OCI-LY1 (cell line): ENCODE results near the gene LYZL2.
"Not testable (repeated sequence)": the region's sequence is repeated elsewhere in the genome, so short reads cannot be mapped to it uniquely, and the experiment has no call there.

Experiments
- H2AFZ ChIP-seq: fragments of 200-600 bp; sonication (generic), shearing (Covaris generic); 2 replicates; pipeline ENCODE4 v1.6.0; 2014; ENCODE audit warnings: antibody characterized with exemption, mild to moderate bottlenecking, low read length
- H3F3A ChIP-seq: fragments of 200-600 bp; sonication (generic), shearing (Covaris generic); 2 replicates; pipeline ENCODE4 v1.6.0; 2014; ENCODE audit warnings: mild to moderate bottlenecking, antibody characterized with exemption, low read length, moderate library complexity; ENCODE audit not compliant: insufficient read depth
- H3K27ac ChIP-seq: fragments of 200-600 bp; sonication (generic); 2 replicates; pipeline ENCODE4 v1.5.1; 2014; ENCODE audit warnings: low read length, mixed run types, mild to moderate bottlenecking, low read depth; ENCODE audit not compliant: poor library complexity, severe bottlenecking
- H3K27me3 ChIP-seq: fragments of 200-600 bp; sonication (generic); 2 replicates; pipeline ENCODE4 v1.6.0; 2014; ENCODE audit warnings: antibody characterized with exemption, mild to moderate bottlenecking, low read length, moderate library complexity; ENCODE audit not compliant: insufficient read depth
- H3K36me3 ChIP-seq: fragments of 200-600 bp; sonication (generic); 2 replicates; pipeline ENCODE4 v1.6.1; 2014; ENCODE audit warnings: mild to moderate bottlenecking, antibody characterized with exemption, low read length, moderate library complexity, mixed read lengths; ENCODE audit not compliant: insufficient read depth
- H3K4me1 ChIP-seq: fragments of 200-600 bp; sonication (generic); 2 replicates; pipeline ENCODE4 v1.5.1; 2014; ENCODE audit warnings: mild to moderate bottlenecking, low read length, moderate library complexity; ENCODE audit not compliant: insufficient read depth, severe bottlenecking
- H3K4me2 ChIP-seq: fragments of 200-600 bp; sonication (generic), shearing (Covaris generic); 2 replicates; pipeline ENCODE4 v1.6.1; 2014; ENCODE audit warnings: low read length
- H3K4me3 ChIP-seq: fragments of 200-600 bp; sonication (generic); 2 replicates; pipeline ENCODE4 v1.5.1; 2014; ENCODE audit warnings: low read length, low read depth, mild to moderate bottlenecking, mixed read lengths; ENCODE audit not compliant: poor library complexity, severe bottlenecking
- H3K79me2 ChIP-seq: fragments of 200-600 bp; shearing (Covaris generic); 2 replicates; pipeline ENCODE4 v1.6.1; 2016; ENCODE audit warnings: mixed run types, low read length, mixed read lengths; ENCODE audit not compliant: insufficient read depth
- H3K9ac ChIP-seq: fragments of 200-600 bp; sonication (generic), shearing (Covaris generic); 2 replicates; pipeline ENCODE4 v1.6.1; 2014; ENCODE audit warnings: mild to moderate bottlenecking, low read length, mixed read lengths
- H3K9me2 ChIP-seq: fragments of 200-600 bp; sonication (generic), shearing (Covaris generic); 2 replicates; pipeline ENCODE4 v1.6.1; 2014; ENCODE audit warnings: low read depth, mild to moderate bottlenecking, low read length, mixed read lengths
- H3K9me3 ChIP-seq: fragments of 200-600 bp; shearing (Covaris generic); 2 replicates; pipeline ENCODE4 v1.6.1; 2014; ENCODE audit warnings: low read length, mixed read lengths
- H4K20me1 ChIP-seq: fragments of 200-600 bp; sonication (generic), shearing (Covaris generic); 2 replicates; pipeline ENCODE4 v1.6.0; 2016; ENCODE audit warnings: mild to moderate bottlenecking, low read length; ENCODE audit not compliant: insufficient read depth
- EZH2 ChIP-seq: fragments of 200-600 bp; sonication (generic), shearing (Covaris generic); IDR thresholded peaks from 2 replicates; pipeline ENCODE4 v1.8.0; 2017; ENCODE audit warnings: borderline replicate concordance, mixed run types, mild to moderate bottlenecking, antibody characterized with exemption, low read length, moderate library complexity, mixed read lengths
- TF ChIP-seq, protein P1 (sequence below): fragments of 200-600 bp; sonication (generic), shearing (Covaris generic); IDR thresholded peaks from 2 replicates; pipeline ENCODE4 v1.5.1; 2017; ENCODE audit warnings: mild to moderate bottlenecking, antibody characterized with exemption, low read length, moderate library complexity, mixed read lengths

The LYZL2 gene

DNA sequence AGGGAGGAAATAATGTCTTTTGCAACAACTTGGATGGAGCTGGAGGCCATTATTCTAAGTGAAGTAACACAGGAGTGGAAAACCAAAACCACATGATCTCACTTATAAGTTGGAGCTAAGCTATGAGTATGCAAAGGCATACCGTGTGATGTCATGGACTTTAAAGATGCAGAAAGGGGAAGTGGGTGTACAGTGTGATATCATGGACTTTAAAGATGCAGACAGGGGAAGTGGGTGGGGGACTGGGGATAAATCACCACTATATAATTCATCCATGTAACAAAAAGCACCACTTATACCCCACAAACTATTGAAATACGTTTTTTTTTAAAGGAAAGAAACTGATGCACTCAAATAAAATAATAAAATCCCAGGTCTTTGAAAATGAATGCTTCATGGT, 29.5 kb downstream of the LYZL2 start:
- H3K27ac ChIP-seq = no peak overlapping the region
- H3K4me1 ChIP-seq = no peaks in the 10 kb centered on the region
- H3K9ac ChIP-seq = no peak overlapping the region
- H3K36me3 ChIP-seq = no peaks in the 10 kb centered on the region; the same call in 1 of the 2 replicates
- H4K20me1 ChIP-seq = no peaks in the 10 kb centered on the region
- no peaks in the 10 kb centered on the region for H3K9me3 ChIP-seq
- no peaks in the 10 kb centered on the region for H3K9me2 ChIP-seq
- TF ChIP-seq, protein P1, sequence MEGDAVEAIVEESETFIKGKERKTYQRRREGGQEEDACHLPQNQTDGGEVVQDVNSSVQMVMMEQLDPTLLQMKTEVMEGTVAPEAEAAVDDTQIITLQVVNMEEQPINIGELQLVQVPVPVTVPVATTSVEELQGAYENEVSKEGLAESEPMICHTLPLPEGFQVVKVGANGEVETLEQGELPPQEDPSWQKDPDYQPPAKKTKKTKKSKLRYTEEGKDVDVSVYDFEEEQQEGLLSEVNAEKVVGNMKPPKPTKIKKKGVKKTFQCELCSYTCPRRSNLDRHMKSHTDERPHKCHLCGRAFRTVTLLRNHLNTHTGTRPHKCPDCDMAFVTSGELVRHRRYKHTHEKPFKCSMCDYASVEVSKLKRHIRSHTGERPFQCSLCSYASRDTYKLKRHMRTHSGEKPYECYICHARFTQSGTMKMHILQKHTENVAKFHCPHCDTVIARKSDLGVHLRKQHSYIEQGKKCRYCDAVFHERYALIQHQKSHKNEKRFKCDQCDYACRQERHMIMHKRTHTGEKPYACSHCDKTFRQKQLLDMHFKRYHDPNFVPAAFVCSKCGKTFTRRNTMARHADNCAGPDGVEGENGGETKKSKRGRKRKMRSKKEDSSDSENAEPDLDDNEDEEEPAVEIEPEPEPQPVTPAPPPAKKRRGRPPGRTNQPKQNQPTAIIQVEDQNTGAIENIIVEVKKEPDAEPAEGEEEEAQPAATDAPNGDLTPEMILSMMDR = no peak
- no peak for TF ChIP-seq EZH2
- no peaks in the 10 kb centered on the region for H3K79me2 ChIP-seq
- H3F3A ChIP-seq = no peaks in the 10 kb centered on the region
- H3K4me3 ChIP-seq = no peak overlapping the region
- H3K27me3 ChIP-seq = no peaks in the 10 kb centered on the region
- no peak overlapping the region for H2AFZ ChIP-seq
- no peak overlapping the region for H3K4me2 ChIP-seq

DNA sequence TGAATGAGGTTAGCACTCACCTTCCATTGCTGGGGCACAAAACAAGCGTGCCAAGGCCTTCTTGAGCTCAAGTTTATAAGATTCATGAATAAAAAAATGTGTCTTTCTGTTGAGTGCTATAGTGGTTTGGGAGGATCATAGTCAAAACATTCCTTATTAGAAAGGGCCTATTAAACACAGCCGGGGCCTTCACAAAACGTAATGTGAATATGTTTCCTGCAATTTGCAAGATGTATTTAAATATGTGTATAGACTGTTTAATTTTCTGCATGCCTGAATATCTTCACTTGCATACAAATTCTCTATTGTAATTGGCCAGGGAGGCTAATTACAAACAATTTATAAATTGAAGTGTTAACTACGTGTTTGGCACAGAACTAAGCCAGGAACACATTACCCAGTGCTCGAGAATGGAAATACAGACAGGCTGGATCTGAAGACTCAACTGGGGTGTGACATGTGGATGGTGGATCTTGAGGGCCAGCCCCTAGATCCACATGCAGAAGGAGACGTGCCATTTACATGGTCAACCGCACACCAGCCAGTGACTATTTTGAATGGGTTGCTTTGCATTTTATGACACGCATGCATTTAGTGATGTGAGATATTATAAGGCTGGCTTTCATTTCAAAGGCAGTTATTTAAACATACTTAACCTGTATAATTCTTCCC, 31.3 kb downstream of the LYZL2 start:
- no peak overlapping the region for H3K27ac ChIP-seq
- no peaks in the 10 kb centered on the region for H3K27me3 ChIP-seq
- H3K4me1 ChIP-seq = no peaks in the 10 kb centered on the region
- no peaks in the 10 kb centered on the region for H3F3A ChIP-seq
- no peaks in the 10 kb centered on the region for H3K79me2 ChIP-seq
- no peak overlapping the region for H3K4me3 ChIP-seq
- no peak for TF ChIP-seq EZH2
- TF ChIP-seq, protein P1 = no peak
- H3K36me3 ChIP-seq = no peaks in the 10 kb centered on the region
- H3K9ac ChIP-seq = no peak overlapping the region
- H4K20me1 ChIP-seq = no peaks in the 10 kb centered on the region
- no peak overlapping the region for H3K4me2 ChIP-seq
- no peaks in the 10 kb centered on the region for H3K9me3 ChIP-seq
- H2AFZ ChIP-seq = no peak overlapping the region
- no peaks in the 10 kb centered on the region for H3K9me2 ChIP-seq

GRCh38 chr10:30597433-30597824, 32.1 kb downstream of the LYZL2 start:
- H3K4me1 ChIP-seq, H3K9me2 ChIP-seq, H3K79me2 ChIP-seq, H3K36me3 ChIP-seq, H3F3A ChIP-seq, H3K9me3 ChIP-seq, H3K4me2 ChIP-seq, H4K20me1 ChIP-seq, H3K27ac ChIP-seq, H3K4me3 ChIP-seq, H3K27me3 ChIP-seq, H2AFZ ChIP-seq, H3K9ac ChIP-seq: not testable (repeated sequence)

- not testable (repeated sequence) for H3K9me3 ChIP-seq, H4K20me1 ChIP-seq, H3K4me1 ChIP-seq, H3K36me3 ChIP-seq, H3K4me2 ChIP-seq, H3K9me2 ChIP-seq, H3F3A ChIP-seq, H3K9ac ChIP-seq, H3K27me3 ChIP-seq, H3K79me2 ChIP-seq, H3K27ac ChIP-seq, H3K4me3 ChIP-seq, H2AFZ ChIP-seq
Observed at GRCh38 chr10:30596493-30597432, 32.8 kb downstream of the LYZL2 start.
